GM18505 (cell line): ENCODE data around the gene DNMT1.
A peak's percentile ranks its signal among the peaks of the same experiment; 100 is the strongest.

ENCODE experiments used
- ATAC-seq: cut with Tn5 transposase; IDR thresholded peaks from one replicate; pipeline ENCODE4 v1.9.1; 2021; ENCODE audit not compliant: unreplicated experiment
- POLR2A ChIP-seq: IDR thresholded peaks from 4 replicates; pipeline ENCODE4 v1.6.1; 2011; ENCODE audit warnings: borderline replicate concordance; ENCODE audit not compliant: insufficient read depth, insufficient read length; ENCODE audit errors: extremely low read depth

DNMT1 gene

GRCh38 chr19:10106100-10106936, 88.4 kb downstream of the DNMT1 start, which contains the start of gene PPAN:
PPAN (plus strand) TSS chr19:10106362; CDS start chr19:10106395, 33 bp downstream.
- peak; percentile 75 for TF ChIP-seq POLR2A
- ATAC-seq: peak; percentile 52

GRCh38 chr19:10105509-10106099, 89.1 kb downstream of the DNMT1 start:
- peak; percentile 51 for TF ChIP-seq POLR2A
- ATAC-seq: peak; percentile 23

GRCh38 chr19:10104665-10105508, 89.9 kb downstream of the DNMT1 start:
- ATAC-seq: peak; percentile 37
- peak; percentile 59 for TF ChIP-seq POLR2A

DNA sequence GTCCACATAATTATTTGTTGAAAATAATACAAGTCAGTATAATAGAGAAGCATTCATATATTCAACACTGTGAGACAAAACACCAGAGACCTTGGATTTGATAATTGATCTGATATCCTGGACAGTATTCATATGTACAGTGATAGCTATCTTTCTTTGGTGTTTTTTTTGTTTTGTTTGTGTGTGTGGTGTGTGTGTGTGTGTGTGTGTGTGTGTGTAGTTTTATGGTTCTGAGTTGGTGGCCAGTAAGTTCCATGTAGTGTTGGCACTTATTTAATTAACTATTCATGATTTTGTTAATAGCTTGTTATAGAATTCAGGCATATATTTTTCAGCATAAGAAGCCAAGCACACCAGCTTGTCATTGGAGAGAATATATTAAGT, 90.6 kb downstream of the DNMT1 start:
- ATAC-seq: no peak

GRCh38 chr19:10102787-10103236, 91.9 kb downstream of the DNMT1 start:
- peak; percentile 2 for TF ChIP-seq POLR2A
- ATAC-seq: peak; percentile 36

More for the DNA sequence above, 90.6 kb downstream of the DNMT1 start:
- TF ChIP-seq POLR2A: no peak

DNA sequence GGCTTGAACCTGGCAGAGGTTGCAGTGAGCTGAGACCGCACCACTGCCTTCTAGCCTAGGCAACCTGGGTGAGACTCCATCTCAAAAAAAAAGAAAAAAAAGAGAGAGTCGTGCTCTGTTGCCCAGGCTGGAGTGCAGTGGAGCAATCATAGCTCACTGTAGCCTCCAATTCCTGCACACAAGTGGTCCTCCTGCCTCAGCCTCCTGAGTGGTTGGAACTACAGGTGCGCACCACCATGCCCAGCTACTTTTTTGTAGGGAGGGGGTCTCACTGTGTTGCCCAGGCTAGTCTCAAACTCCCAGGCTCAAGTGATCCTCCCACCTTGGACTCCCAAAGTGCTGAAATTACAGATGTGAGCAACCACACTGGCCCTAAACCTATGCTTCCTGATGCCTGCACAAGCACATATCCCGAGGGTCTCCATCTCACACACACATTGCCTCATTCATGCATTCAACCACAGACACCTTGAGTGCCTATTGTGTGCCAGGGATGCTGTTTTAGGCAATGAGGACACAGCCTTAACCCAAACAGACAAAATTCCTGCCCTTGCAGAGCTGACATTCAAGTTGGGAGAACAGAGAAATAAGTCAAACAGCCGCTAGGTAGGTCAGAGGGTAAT, 94.5 kb downstream of the DNMT1 start:
- ATAC-seq: no peak
- no peak for TF ChIP-seq POLR2A

- ATAC-seq: no peak
- no peak for TF ChIP-seq POLR2A
Measured at GRCh38 chr19:10096615-10096963, 98.2 kb downstream of the DNMT1 start.

- peak; percentile 78 for ATAC-seq
- peak; percentile 71 for TF ChIP-seq POLR2A
Measured at GRCh38 chr19:10095948-10096614, 98.7 kb downstream of the DNMT1 start.

DNA sequence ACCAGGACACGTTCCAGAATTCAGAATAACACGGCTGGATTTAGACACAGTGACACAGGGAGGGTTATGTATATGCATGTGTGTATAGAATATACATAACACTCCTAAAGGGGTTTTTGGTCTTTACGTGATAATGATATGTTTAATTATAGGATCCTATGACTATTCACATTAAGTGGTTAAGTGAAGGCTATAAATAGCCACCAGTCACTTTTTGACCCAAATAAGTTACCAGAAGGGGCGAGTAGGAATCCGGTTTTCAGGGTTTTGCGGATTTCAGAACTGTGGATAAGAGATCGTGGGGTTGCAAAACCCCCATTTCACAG, 99.2 kb downstream of the DNMT1 start:
- no peak for TF ChIP-seq POLR2A
- ATAC-seq: no peak

GRCh38 chr19:10093295-10094186, 101.2 kb downstream of the DNMT1 start:
- TF ChIP-seq POLR2A: peak; percentile 26
- no peak for ATAC-seq

DNA sequence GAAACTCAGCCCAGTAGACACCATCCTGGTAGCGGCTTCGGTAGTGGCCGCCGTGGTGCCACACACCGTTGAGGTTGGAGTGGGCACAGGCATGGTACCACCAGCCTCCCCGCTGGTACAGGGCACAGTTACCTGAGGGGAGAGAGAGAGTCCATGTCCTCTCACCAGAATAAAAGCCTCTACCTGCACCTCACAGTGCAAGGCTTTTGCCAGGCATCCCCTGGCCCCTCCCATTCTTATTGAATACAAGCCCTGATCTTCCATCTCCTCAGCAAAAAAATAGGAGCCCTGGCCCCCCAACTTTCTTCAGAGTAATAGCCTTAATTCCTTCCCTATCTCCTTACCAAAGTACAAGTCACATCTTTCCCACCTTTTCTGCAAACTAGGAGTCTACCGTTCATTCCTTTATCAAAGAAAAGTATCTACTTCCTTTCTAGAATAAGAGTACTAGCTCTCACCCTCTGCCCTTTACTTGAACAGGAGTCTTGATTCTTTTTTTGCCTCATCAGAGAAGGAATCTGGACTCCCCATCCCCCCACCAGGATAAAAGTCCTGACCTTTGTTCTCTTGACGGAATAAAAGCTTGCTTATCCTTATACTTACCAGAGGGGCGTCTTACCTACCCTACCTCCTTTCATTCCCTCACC, 102.0 kb downstream of the DNMT1 start:
- ATAC-seq: no peak
- no peak for TF ChIP-seq POLR2A

GRCh38 chr19:10091895-10092641, 102.7 kb downstream of the DNMT1 start:
- ATAC-seq: no peak
- peak; percentile 9 for TF ChIP-seq POLR2A
